Loucy (cell line): ENCODE data around the gene LRRTM2.

ENCODE experiments used
- H2AFZ ChIP-seq: fragments of 200-600 bp; sonication (generic); 2 replicates; pipeline ENCODE4 v1.6.0; 2016; ENCODE audit warnings: antibody characterized with exemption, mild to moderate bottlenecking, low read length, moderate library complexity
- H3F3A ChIP-seq: fragments of 200-600 bp; 2 replicates; pipeline ENCODE4 v1.6.0; 2016; ENCODE audit warnings: antibody characterized with exemption, low read depth, mild to moderate bottlenecking
- H3K27me3 ChIP-seq: fragments of 200-600 bp; sonication (generic); 2 replicates; pipeline ENCODE4 v1.6.1; 2014; ENCODE audit warnings: low read length, mild to moderate bottlenecking; ENCODE audit not compliant: insufficient read depth, poor library complexity, severe bottlenecking
- H3K36me3 ChIP-seq: fragments of 200-600 bp; sonication (generic); 2 replicates; pipeline ENCODE4 v1.6.1; 2016; ENCODE audit warnings: low read length; ENCODE audit not compliant: insufficient read depth
- H3K4me1 ChIP-seq: fragments of 200-600 bp; sonication (generic); 2 replicates; pipeline ENCODE4 v1.5.1; 2014; ENCODE audit warnings: low read length, mild to moderate bottlenecking; ENCODE audit not compliant: insufficient read depth, poor library complexity, severe bottlenecking
- H3K4me2 ChIP-seq: fragments of 200-600 bp; sonication (generic); 2 replicates; pipeline ENCODE4 v1.6.0; 2014; ENCODE audit warnings: antibody characterized with exemption, low read length, low read depth, mild to moderate bottlenecking; ENCODE audit not compliant: poor library complexity, severe bottlenecking
- H3K4me3 ChIP-seq: fragments of 200-600 bp; sonication (generic); 2 replicates; pipeline ENCODE4 v1.5.1; 2014; ENCODE audit warnings: low read length, mild to moderate bottlenecking, mixed read lengths; ENCODE audit not compliant: poor library complexity, severe bottlenecking
- H3K79me2 ChIP-seq: fragments of 200-600 bp; sonication (generic); 2 replicates; pipeline ENCODE4 v1.6.1; 2014; ENCODE audit warnings: low read length; ENCODE audit not compliant: insufficient read depth
- H3K9ac ChIP-seq: fragments of 200-600 bp; sonication (generic); 2 replicates; pipeline ENCODE4 v1.6.0; 2014; ENCODE audit warnings: mild to moderate bottlenecking, low read depth, low read length, moderate library complexity; ENCODE audit not compliant: poor library complexity, severe bottlenecking
- H3K9me2 ChIP-seq: fragments of 200-600 bp; sonication (generic); replicated peaks from 2 replicates; pipeline ENCODE4 v1.6.1; 2016; ENCODE audit warnings: low read depth, low read length, mixed read lengths
- H3K9me3 ChIP-seq: fragments of 200-600 bp; sonication (generic); 2 replicates; pipeline ENCODE4 v1.6.1; 2014; ENCODE audit warnings: mild to moderate bottlenecking, antibody characterized with exemption, low read length, low read depth; ENCODE audit not compliant: insufficient read depth
- H4K20me1 ChIP-seq: fragments of 200-600 bp; sonication (generic); 2 replicates; pipeline ENCODE4 v1.6.0; 2014; ENCODE audit warnings: antibody characterized with exemption, low read length, mild to moderate bottlenecking; ENCODE audit not compliant: insufficient read depth, poor library complexity, severe bottlenecking
- EZH2phosphoT487 ChIP-seq: fragments of 200-600 bp; IDR thresholded peaks from 2 replicates; pipeline ENCODE4 v1.6.1; 2018; ENCODE audit warnings: antibody characterized with exemption, mild to moderate bottlenecking, moderate library complexity, borderline replicate concordance
- TF ChIP-seq, protein P1 (sequence below): fragments of 200-600 bp; sonication (generic); conservative IDR thresholded peaks from 2 replicates; pipeline ENCODE4 v1.5.1; 2014; ENCODE audit warnings: mild to moderate bottlenecking, antibody characterized with exemption, low read length

The LRRTM2 gene

DNA sequence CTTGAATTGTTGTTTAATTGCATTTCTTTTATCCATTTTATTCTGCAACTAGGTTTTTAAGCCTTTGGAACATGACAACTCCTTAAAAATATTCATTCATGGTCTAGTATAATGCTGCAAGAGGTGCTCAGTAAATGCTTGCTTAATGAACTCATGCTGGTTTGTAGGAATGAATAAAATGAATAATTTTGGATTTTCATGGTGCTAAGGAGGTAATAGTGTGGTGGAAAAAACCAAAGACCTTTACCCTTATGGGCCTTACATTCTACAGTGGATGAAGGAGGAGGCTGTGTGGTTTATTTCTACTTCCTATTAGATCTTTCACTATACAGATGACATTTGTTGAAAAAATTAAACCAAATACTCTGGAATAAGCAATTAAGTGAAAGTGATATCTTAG, 43.4 kb downstream of the LRRTM2 start:
- Histone ChIP-seq H3K4me2 (peak overlapping the region; percentile 2), H4K20me1 (peaks cover 6% of the 10 kb centered on the region), H3K79me2 (no peaks in the 10 kb centered on the region), H3K27me3 (no peaks in the 10 kb centered on the region), H3K36me3 (peaks cover 8% of the 10 kb centered on the region; the same call in 1 of the 2 replicates), H3K4me1 (peaks cover 14% of the 10 kb centered on the region), H3K9ac (no peak overlapping the region), H2AFZ (no peak overlapping the region), H3K4me3 (no peak overlapping the region), H3K9me3 (no peaks in the 10 kb centered on the region), H3F3A (no peaks in the 10 kb centered on the region), H3K9me2 (no peaks in the 10 kb centered on the region)
- no peak for TF ChIP-seq EZH2phosphoT487
- TF ChIP-seq, protein P1, sequence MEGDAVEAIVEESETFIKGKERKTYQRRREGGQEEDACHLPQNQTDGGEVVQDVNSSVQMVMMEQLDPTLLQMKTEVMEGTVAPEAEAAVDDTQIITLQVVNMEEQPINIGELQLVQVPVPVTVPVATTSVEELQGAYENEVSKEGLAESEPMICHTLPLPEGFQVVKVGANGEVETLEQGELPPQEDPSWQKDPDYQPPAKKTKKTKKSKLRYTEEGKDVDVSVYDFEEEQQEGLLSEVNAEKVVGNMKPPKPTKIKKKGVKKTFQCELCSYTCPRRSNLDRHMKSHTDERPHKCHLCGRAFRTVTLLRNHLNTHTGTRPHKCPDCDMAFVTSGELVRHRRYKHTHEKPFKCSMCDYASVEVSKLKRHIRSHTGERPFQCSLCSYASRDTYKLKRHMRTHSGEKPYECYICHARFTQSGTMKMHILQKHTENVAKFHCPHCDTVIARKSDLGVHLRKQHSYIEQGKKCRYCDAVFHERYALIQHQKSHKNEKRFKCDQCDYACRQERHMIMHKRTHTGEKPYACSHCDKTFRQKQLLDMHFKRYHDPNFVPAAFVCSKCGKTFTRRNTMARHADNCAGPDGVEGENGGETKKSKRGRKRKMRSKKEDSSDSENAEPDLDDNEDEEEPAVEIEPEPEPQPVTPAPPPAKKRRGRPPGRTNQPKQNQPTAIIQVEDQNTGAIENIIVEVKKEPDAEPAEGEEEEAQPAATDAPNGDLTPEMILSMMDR: no peak

DNA sequence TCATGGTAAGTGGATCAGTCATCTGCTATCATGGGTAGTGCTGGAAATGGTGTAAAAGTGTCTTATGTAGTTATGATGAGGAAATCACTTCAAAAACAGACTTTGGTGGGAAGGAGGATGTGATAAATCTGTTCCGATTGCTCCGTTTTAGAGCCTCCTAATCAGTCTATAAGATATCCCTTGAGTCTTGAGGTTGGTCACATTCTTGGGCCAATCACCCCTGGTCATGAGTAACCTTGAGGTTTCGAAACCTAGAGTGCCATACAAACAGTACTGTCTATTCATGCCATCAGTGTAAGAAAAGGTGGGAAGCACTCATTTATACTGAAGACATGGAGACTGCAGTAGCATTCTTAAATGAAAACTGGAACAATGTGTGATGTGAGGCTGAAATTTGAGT, 45.8 kb downstream of the LRRTM2 start:
- no peak overlapping the region for H2AFZ ChIP-seq
- H3K9me3 ChIP-seq: no peaks in the 10 kb centered on the region
- peaks cover 8% of the 10 kb centered on the region; the same call in 1 of the 2 replicates for H3K36me3 ChIP-seq
- no peaks in the 10 kb centered on the region for H3K9me2 ChIP-seq
- 0 out of 2 replicates have a peak, but pooled peaks cover 6% of the 10 kb centered on the region for H3F3A ChIP-seq
- TF ChIP-seq, protein P1: no peak
- TF ChIP-seq EZH2phosphoT487: no peak
- H3K4me3 ChIP-seq: no peak overlapping the region
- no peaks in the 10 kb centered on the region for H3K27me3 ChIP-seq
- H4K20me1 ChIP-seq: peaks cover 11% of the 10 kb centered on the region
- no peak overlapping the region for H3K9ac ChIP-seq
- H3K4me1 ChIP-seq: peaks cover 18% of the 10 kb centered on the region
- H3K4me2 ChIP-seq: no peak overlapping the region
- no peaks in the 10 kb centered on the region for H3K79me2 ChIP-seq

DNA sequence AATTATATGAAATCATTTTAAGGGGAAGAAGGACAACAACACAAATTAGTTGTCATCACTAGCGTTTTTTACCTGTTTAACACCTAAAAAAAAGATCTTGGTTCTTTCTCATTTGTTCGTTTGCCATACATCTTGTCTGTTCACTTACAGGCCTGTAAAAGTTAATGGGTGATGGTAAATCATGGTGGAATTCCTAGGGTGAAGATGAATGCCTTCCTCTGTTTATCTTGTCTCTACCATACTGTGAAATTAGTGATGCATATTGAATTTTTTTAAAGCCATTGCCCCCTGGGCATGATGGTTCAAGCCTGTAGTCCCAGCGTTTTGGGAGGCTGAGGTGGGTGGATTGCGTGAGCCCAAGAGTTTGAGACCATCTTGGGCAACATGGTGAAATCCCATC, 46.6 kb downstream of the LRRTM2 start:
- Histone ChIP-seq H4K20me1 (peaks cover 11% of the 10 kb centered on the region), H3K79me2 (no peaks in the 10 kb centered on the region), H3K9me3 (no peaks in the 10 kb centered on the region), H3F3A (0 out of 2 replicates have a peak, but pooled peaks cover 6% of the 10 kb centered on the region), H3K27me3 (no peaks in the 10 kb centered on the region), H2AFZ (no peak overlapping the region), H3K9ac (no peak overlapping the region), H3K9me2 (no peaks in the 10 kb centered on the region), H3K4me1 (peaks cover 18% of the 10 kb centered on the region), H3K4me2 (no peak overlapping the region), H3K36me3 (peaks cover 8% of the 10 kb centered on the region; the same call in 1 of the 2 replicates), H3K4me3 (no peak overlapping the region)
- TF ChIP-seq, protein P1: no peak
- TF ChIP-seq EZH2phosphoT487: no peak
